LNCAP (cell line): ENCODE data around the gene CHSY3.

Experiments used
- TF ChIP-seq, protein P1 (sequence below): fragments of 450-650 bp; IDR thresholded peaks from 2 replicates; pipeline ENCODE4 v1.5.1; 2017; ENCODE audit warnings: mild to moderate bottlenecking

CHSY3 gene

GRCh38 chr5:130002876-130003275, 98.6 kb downstream of the CHSY3 start:
- TF ChIP-seq, protein P1, sequence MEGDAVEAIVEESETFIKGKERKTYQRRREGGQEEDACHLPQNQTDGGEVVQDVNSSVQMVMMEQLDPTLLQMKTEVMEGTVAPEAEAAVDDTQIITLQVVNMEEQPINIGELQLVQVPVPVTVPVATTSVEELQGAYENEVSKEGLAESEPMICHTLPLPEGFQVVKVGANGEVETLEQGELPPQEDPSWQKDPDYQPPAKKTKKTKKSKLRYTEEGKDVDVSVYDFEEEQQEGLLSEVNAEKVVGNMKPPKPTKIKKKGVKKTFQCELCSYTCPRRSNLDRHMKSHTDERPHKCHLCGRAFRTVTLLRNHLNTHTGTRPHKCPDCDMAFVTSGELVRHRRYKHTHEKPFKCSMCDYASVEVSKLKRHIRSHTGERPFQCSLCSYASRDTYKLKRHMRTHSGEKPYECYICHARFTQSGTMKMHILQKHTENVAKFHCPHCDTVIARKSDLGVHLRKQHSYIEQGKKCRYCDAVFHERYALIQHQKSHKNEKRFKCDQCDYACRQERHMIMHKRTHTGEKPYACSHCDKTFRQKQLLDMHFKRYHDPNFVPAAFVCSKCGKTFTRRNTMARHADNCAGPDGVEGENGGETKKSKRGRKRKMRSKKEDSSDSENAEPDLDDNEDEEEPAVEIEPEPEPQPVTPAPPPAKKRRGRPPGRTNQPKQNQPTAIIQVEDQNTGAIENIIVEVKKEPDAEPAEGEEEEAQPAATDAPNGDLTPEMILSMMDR = no peak

DNA sequence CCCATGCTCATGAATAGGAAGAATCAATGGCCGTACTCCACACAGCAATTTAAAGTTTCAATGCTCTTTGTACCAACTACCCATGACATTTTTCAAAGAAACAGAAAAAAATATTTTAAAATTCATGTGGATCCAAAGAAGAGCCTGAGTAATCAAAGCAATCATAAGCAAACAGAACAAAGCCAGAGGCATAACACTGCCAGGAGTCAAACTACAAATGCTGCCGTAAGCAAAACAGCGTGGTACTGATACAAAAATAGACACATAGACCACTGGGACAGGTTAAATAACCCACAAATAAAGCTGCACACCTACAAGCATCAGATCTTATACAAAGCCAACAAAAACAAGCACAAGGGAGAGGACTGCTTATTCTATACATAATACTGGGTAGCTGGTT, 107.7 kb downstream of the CHSY3 start:
- TF ChIP-seq, protein P1 = no peak

- TF ChIP-seq, protein P1 = no peak
Measured at GRCh38 chr5:130017173-130017572, 112.9 kb downstream of the CHSY3 start.

DNA sequence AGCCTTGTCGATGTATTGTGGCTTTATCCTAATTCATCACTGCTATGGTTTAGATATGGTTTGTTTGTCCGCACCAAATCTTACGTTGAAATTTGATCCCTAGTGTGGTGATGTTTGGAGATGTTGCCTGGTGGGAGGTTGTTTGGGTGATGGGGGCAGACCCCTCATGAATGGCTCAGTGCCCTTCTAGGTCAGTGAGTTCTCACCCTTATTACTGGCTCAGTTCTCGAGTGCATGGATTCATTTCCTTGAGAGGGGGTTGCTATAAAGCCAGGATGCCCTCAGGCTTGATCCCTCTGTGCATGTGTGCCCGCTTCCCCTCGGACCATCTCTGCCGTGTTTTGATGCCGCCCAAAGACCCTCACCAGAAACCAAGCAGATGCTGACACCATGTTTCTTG, 114.4 kb downstream of the CHSY3 start:
- TF ChIP-seq, protein P1 = no peak

DNA sequence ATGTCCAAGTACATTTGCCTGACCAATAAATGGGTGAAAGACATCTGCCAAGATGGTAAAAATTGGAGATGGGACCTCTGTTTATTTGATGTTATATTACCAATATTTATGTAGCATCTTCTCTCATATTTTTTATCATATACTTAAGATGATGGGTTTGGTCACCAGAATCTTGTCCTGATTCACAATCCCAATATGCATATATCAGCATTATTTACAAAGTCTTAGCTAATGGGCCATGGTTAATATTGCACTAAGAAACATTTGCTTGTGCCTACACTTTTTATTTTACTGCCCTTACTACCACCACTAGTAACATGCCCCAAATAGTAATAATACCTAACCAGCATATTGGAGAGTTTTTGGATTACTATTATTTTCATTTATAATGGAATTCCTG, 116.7 kb downstream of the CHSY3 start:
- TF ChIP-seq, protein P1 = no peak

- TF ChIP-seq, protein P1 = no peak
Measured at GRCh38 chr5:130021876-130022275, 117.6 kb downstream of the CHSY3 start.

GRCh38 chr5:130023604-130024003, 119.3 kb downstream of the CHSY3 start:
- TF ChIP-seq, protein P1 = no peak

DNA sequence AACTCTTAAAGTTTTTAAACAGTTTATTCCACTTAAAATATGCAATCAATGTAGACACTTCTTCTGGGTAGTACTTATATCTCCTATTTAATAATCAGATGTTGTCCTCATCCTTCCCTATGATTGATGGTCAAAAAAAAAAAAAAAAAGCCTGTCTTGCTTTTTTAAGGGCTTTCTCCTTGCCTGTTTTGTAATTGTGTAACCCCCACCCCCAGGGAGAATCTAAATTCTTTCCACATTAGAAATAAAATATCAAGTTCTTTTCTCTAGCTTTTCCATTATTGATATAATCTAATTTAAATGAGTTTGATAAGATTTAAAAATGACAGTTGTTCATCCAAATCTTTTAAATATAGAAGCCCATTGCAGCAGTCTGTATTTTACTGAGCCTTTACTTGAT, 119.7 kb downstream of the CHSY3 start:
- TF ChIP-seq, protein P1 = no peak
